GM23248 (cell line): Measurements from ENCODE around the gene BPGM. TPM values are rescaled to one million over a fixed set of nuclear protein-coding genes. Genes with fewer than 3 reads are reported as not detected.

Experiments used
- DNase-seq: peaks from one replicate; pipeline ENCODE4 v3.0.0-alpha.2; 2015
- H2AFZ ChIP-seq: fragments of 200-600 bp; sonication (generic); 2 replicates; pipeline ENCODE4 v1.6.1; 2016; ENCODE audit warnings: antibody characterized with exemption
- H3F3A ChIP-seq: fragments of 200-600 bp; sonication (generic); 2 replicates; pipeline ENCODE4 v1.6.1; 2016; ENCODE audit warnings: mild to moderate bottlenecking, antibody characterized with exemption, mixed run types; ENCODE audit not compliant: insufficient read depth
- H3K27ac ChIP-seq: fragments of 200-600 bp; sonication (generic); 2 replicates; pipeline ENCODE4 v1.5.1; 2016; ENCODE audit warnings: mild to moderate bottlenecking
- H3K27me3 ChIP-seq: fragments of 200-600 bp; sonication (generic); replicated peaks from 2 replicates; pipeline ENCODE4 v1.6.1; 2016; ENCODE audit warnings: mild to moderate bottlenecking; ENCODE audit not compliant: insufficient read depth
- H3K36me3 ChIP-seq: fragments of 200-600 bp; sonication (generic); 2 replicates; pipeline ENCODE4 v1.6.1; 2016; ENCODE audit warnings: low read depth, mild to moderate bottlenecking
- H3K4me1 ChIP-seq: fragments of 200-600 bp; sonication (generic); 2 replicates; pipeline ENCODE4 v1.6.1; 2016; ENCODE audit warnings: mild to moderate bottlenecking; ENCODE audit not compliant: insufficient read depth
- H3K4me2 ChIP-seq: fragments of 200-600 bp; sonication (generic); one replicate; pipeline ENCODE4 v1.6.1; 2016; ENCODE audit warnings: mild to moderate bottlenecking; ENCODE audit not compliant: unreplicated experiment
- H3K4me3 ChIP-seq: fragments of 200-600 bp; sonication (generic); 2 replicates; pipeline ENCODE4 v1.5.1; 2016; ENCODE audit warnings: mild to moderate bottlenecking
- H3K79me2 ChIP-seq: fragments of 200-600 bp; sonication (generic); 2 replicates; pipeline ENCODE4 v1.6.1; 2016; ENCODE audit warnings: mild to moderate bottlenecking; ENCODE audit not compliant: insufficient read depth
- H3K9ac ChIP-seq: fragments of 200-600 bp; sonication (generic); 2 replicates; pipeline ENCODE4 v1.6.1; 2016; ENCODE audit warnings: mild to moderate bottlenecking
- H3K9me2 ChIP-seq: fragments of 200-600 bp; sonication (generic); 2 replicates; pipeline ENCODE4 v1.6.1; 2016; ENCODE audit warnings: mixed run types, mild to moderate bottlenecking, moderate library complexity; ENCODE audit not compliant: insufficient read depth
- H3K9me3 ChIP-seq: fragments of 200-600 bp; sonication (generic); one replicate; pipeline ENCODE4 v1.6.1; 2017; ENCODE audit warnings: low read depth
- H4K20me1 ChIP-seq: fragments of 200-600 bp; sonication (generic); 2 replicates; pipeline ENCODE4 v1.6.0; 2016; ENCODE audit not compliant: insufficient read depth
- EZH2 ChIP-seq: fragments of 200-600 bp; sonication (generic); IDR thresholded peaks from 2 replicates; pipeline ENCODE4 v1.6.1; 2018; ENCODE audit warnings: antibody characterized with exemption, mild to moderate bottlenecking; ENCODE audit not compliant: insufficient read depth, poor library complexity, severe bottlenecking
- EZH2phosphoT487 ChIP-seq: fragments of 200-600 bp; sonication (generic); IDR thresholded peaks from 2 replicates; pipeline ENCODE4 v1.6.1; 2018; ENCODE audit warnings: antibody characterized with exemption, moderate library complexity, mild to moderate bottlenecking, low read depth; ENCODE audit not compliant: insufficient read depth
- WGBS, 2 experiments: methylation state at CpG; one replicate each; pipeline ENCODE4 v1.1.6; 2015 to 2017; ENCODE audit warnings: low lambda C conversion rate in 2 of 2, low coverage in 1 of 2; ENCODE audit errors: missing lambda C conversion rate in 2 of 2; 5-methylcytosine and 5-hydroxymethylcytosine counted together
- in situ Hi-C: fragments of 300-500 bp; cut with MboI; formaldehyde crosslinking; loops from 2 replicates; pipeline ENCODE4 v1.15.0; 2020
- polyA plus RNA-seq: library from polyadenylated mRNA; unstranded; fragments of >200 nt; fragmentation: Nextera tagmentation; extraction: Ambion mirVana; gene quantifications from 2 replicates; pipeline ENCODE4 v1.2.1, GENCODE V29; 2016
- total RNA-seq: library from RNA; depleted of rRNA; stranded (reverse); fragments of >200 nt; shearing (Covaris generic); gene quantifications from 2 replicates; pipeline ENCODE4 v1.2.3, GENCODE V29; 2014

BPGM gene
- total and polyA plus RNA-seq, 2 experiments from 2014 or later, result 37.4 to 41.3 TPM

- no peak overlapping the region for H3K4me2 ChIP-seq
- TF ChIP-seq EZH2 (no peak), EZH2phosphoT487 (no peak)
These were observed 10.6 kb upstream of the BPGM start for GRCh38 chr7:134636008-134636449.

GRCh38 chr7:134637441-134637840 lies 9.2 kb upstream of the BPGM start:
- Histone ChIP-seq H3K9me2 (no peaks in the 10 kb centered on the region), H3K4me1 (no peaks in the 10 kb centered on the region), H3K79me2 (no peaks in the 10 kb centered on the region), H3K27me3 (no peaks in the 10 kb centered on the region), H3K9ac (no peak overlapping the region), H3K4me3 (no peak overlapping the region), H4K20me1 (no peaks in the 10 kb centered on the region), H3K4me2 (no peak overlapping the region), H3F3A (no peaks in the 10 kb centered on the region), H3K9me3 (no peaks in the 10 kb centered on the region), H3K27ac (no peak overlapping the region), H2AFZ (peak overlapping the region; percentile 33; the same call in 1 of the 2 replicates), H3K36me3 (no peaks in the 10 kb centered on the region)
- in situ Hi-C loops, result no loop called here
- no peak for DNase-seq
- 77% methylated on average over 4 of the region's 4 CpGs for WGBS, 2 experiments
- TF ChIP-seq EZH2phosphoT487, result no peak
- no peak for TF ChIP-seq EZH2

More at GRCh38 chr7:134636008-134636449, 10.6 kb upstream of the BPGM start:
- in situ Hi-C loops, result no loop called here
- no peaks in the 10 kb centered on the region for H3K4me1 ChIP-seq
- H3F3A ChIP-seq, result no peaks in the 10 kb centered on the region
- no peak for DNase-seq
- H3K9ac ChIP-seq, result no peak overlapping the region
- H3K9me3 ChIP-seq, result no peaks in the 10 kb centered on the region
- H3K4me3 ChIP-seq, result no peak overlapping the region
- H4K20me1 ChIP-seq, result no peaks in the 10 kb centered on the region
- H3K27ac ChIP-seq, result no peak overlapping the region
- H3K36me3 ChIP-seq, result no peaks in the 10 kb centered on the region
- H3K9me2 ChIP-seq, result no peaks in the 10 kb centered on the region
- H2AFZ ChIP-seq, result no peak overlapping the region
- no peaks in the 10 kb centered on the region for H3K79me2 ChIP-seq
- H3K27me3 ChIP-seq, result no peaks in the 10 kb centered on the region
- 40 to 45% methylated on average over 2 of the region's 2 CpGs for WGBS, 2 experiments

- Histone ChIP-seq H3K9me3 (no peaks in the 10 kb centered on the region), H3K79me2 (no peaks in the 10 kb centered on the region), H3K27ac (no peak overlapping the region), H3K4me1 (no peaks in the 10 kb centered on the region), H4K20me1 (no peaks in the 10 kb centered on the region), H3F3A (no peaks in the 10 kb centered on the region), H2AFZ (peak overlapping the region; percentile 33), H3K36me3 (no peaks in the 10 kb centered on the region), H3K27me3 (no peaks in the 10 kb centered on the region), H3K4me3 (no peak overlapping the region), H3K4me2 (no peak overlapping the region), H3K9ac (no peak overlapping the region), H3K9me2 (no peaks in the 10 kb centered on the region)
- WGBS, 2 experiments, result 60% methylated on average over 7 of the region's 7 CpGs
- in situ Hi-C loops, result no loop called here
- peak; percentile 38 for DNase-seq
- TF ChIP-seq EZH2 (no peak), EZH2phosphoT487 (no peak)
These were observed 8.5 kb upstream of the BPGM start for GRCh38 chr7:134637934-134638719.

- Histone ChIP-seq H4K20me1 (no peaks in the 10 kb centered on the region), H3K27me3 (no peaks in the 10 kb centered on the region), H3K36me3 (no peaks in the 10 kb centered on the region), H3F3A (no peaks in the 10 kb centered on the region), H3K9me3 (no peaks in the 10 kb centered on the region), H3K4me3 (no peak overlapping the region), H3K9ac (no peak overlapping the region), H2AFZ (no peak overlapping the region), H3K9me2 (no peaks in the 10 kb centered on the region), H3K4me1 (no peaks in the 10 kb centered on the region), H3K4me2 (no peak overlapping the region), H3K27ac (no peak overlapping the region), H3K79me2 (no peaks in the 10 kb centered on the region)
- TF ChIP-seq EZH2phosphoT487 (no peak), EZH2 (no peak)
- 50 to 66% methylated on average over 3 of the region's 3 CpGs for WGBS, 2 experiments
- DNase-seq, result no peak
- in situ Hi-C loops, result no loop called here
These were observed 7.6 kb upstream of the BPGM start for GRCh38 chr7:134639061-134639460.
